Measurements from ENCODE around the gene GLMP. TPM values are rescaled to one million over a fixed set of nuclear protein-coding genes. Genes with fewer than 3 reads are reported as not detected.

GLMP gene
- polyA plus RNA-seq, 1 donor from 2014 or later = 3.3 TPM

DNA sequence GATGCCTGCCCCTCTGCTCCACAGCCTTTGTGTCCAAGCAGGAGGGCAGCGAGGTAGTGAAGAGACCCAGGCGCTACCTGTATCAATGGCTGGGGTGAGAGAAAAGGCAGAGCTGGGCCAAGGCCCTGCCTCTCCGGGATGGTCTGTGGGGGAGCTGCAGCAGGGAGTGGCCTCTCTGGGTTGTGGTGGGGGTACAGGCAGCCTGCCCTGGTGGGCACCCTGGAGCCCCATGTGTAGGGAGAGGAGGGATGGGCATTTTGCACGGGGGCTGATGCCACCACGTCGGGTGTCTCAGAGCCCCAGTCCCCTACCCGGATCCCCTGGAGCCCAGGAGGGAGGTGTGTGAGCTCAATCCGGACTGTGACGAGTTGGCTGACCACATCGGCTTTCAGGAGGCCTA is 52.7 kb downstream of the GLMP start:
- no peaks in the 10 kb centered on the region for H4K20me1 ChIP-seq (ENCODE audit: insufficient read depth)
- H3K4me2 ChIP-seq (ENCODE audit: low read length) = no peak overlapping the region
- no peaks in the 10 kb centered on the region for H3K9me2 ChIP-seq (ENCODE audit: insufficient read depth, low read length)
- no peaks in the 10 kb centered on the region for H3K9me3 ChIP-seq (ENCODE audit: low read length)
- no peaks in the 10 kb centered on the region for H3K36me3 ChIP-seq (ENCODE audit: insufficient read depth, low read length)
- no peak for TF ChIP-seq MXI1 (conservative IDR thresholded peaks at IDR 0.05; ENCODE audit: poor library complexity, severe bottlenecking)
- TF ChIP-seq SMC3 (conservative IDR thresholded peaks at IDR 0.05; ENCODE audit: poor library complexity) = no peak
- TF ChIP-seq REST (IDR thresholded peaks at IDR 0.05; ENCODE audit: borderline replicate concordance) = no peak
- no peak for TF ChIP-seq EP300 (conservative IDR thresholded peaks at IDR 0.05; ENCODE audit: poor library complexity, severe bottlenecking)
- TF ChIP-seq EZH2 (IDR thresholded peaks at IDR 0.05; ENCODE audit: borderline replicate concordance, insufficient read depth, low read length, poor library complexity, severe bottlenecking) = no peak
- TF ChIP-seq TAF1 (IDR thresholded peaks at IDR 0.05; ENCODE audit: low read depth) = no peak
- H3K9ac ChIP-seq (ENCODE audit: low read length) = no peak overlapping the region
- H3K79me2 ChIP-seq (replicated peaks; ENCODE audit: insufficient read depth, low read length) = no peaks in the 10 kb centered on the region
- no peak overlapping the region for H2AFZ ChIP-seq (ENCODE audit: low read depth, low read length)
- H3K27ac ChIP-seq (ENCODE audit: low read length) = no peak overlapping the region
- no peaks in the 10 kb centered on the region for H3K27me3 ChIP-seq (ENCODE audit: insufficient read depth, low read depth, low read length)
- H3F3A ChIP-seq (ENCODE audit: insufficient read depth, low read length, poor library complexity, severe bottlenecking) = no peaks in the 10 kb centered on the region
- H3K4me3 ChIP-seq (ENCODE audit: low read length) = no peak overlapping the region

Other genes with a start within 250 kb of the GLMP start
- gene UBQLN4, start 241.9 kb downstream of the GLMP start, polyA plus RNA-seq = 34.9 and 39.3 TPM in 2 replicates
- gene LAMTOR2, start 240.9 kb downstream of the GLMP start, polyA plus RNA-seq = 81.3 and 82.6 TPM in 2 replicates
- gene RAB25, start 234.5 kb downstream of the GLMP start, polyA plus RNA-seq = 1.3 TPM in 1 of 2 replicates, not detected in the other
- gene MEX3A, start 213.2 kb downstream of the GLMP start, polyA plus RNA-seq = 39.8 and 44.4 TPM in 2 replicates
- gene LMNA, start 181.0 kb downstream of the GLMP start, polyA plus RNA-seq = 90.7 and 103 TPM in 2 replicates
- gene SEMA4A, start 142.1 kb downstream of the GLMP start, polyA plus RNA-seq = 17.1 and 38.4 TPM in 2 replicates
- 13.7 and 16.2 TPM in 2 replicates for gene SLC25A44, start 101.6 kb downstream of the GLMP start, polyA plus RNA-seq
- 97.0 and 98.7 TPM in 2 replicates for gene PMF1, start 82.7 kb downstream of the GLMP start, polyA plus RNA-seq
- gene BGLAP, start 53.5 kb downstream of the GLMP start, polyA plus RNA-seq = 1.9 and 2.5 TPM in 2 replicates
- gene PAQR6, start 47.6 kb downstream of the GLMP start, polyA plus RNA-seq = 16.8 and 27.3 TPM in 2 replicates
- gene SMG5, start 12.9 kb downstream of the GLMP start, polyA plus RNA-seq = 57.3 and 84.4 TPM in 2 replicates
- 5.9 and 6.8 TPM in 2 replicates for gene TMEM79, start 11.4 kb downstream of the GLMP start, polyA plus RNA-seq
- gene VHLL, start 3.6 kb upstream of the GLMP start, polyA plus RNA-seq = 1.4 and 1.8 TPM in 2 replicates
- gene CCT3, start 42.6 kb upstream of the GLMP start, polyA plus RNA-seq = 288 and 326 TPM in 2 replicates
- gene TSACC, start 42.8 kb upstream of the GLMP start, polyA plus RNA-seq = not detected in 2 replicates
- not detected in 2 replicates for gene RHBG, start 73.5 kb upstream of the GLMP start, polyA plus RNA-seq
- gene MEF2D, start 205.1 kb upstream of the GLMP start, polyA plus RNA-seq = 4.7 and 5.2 TPM in 2 replicates